GM19193 (cell line): ENCODE results near the gene CFAP20DC.

Source experiments
- POLR2A ChIP-seq: IDR thresholded peaks from 4 replicates; pipeline ENCODE4 v1.6.1; 2011; ENCODE audit not compliant: insufficient read depth, insufficient read length; ENCODE audit errors: extremely low read depth

Gene CFAP20DC

DNA sequence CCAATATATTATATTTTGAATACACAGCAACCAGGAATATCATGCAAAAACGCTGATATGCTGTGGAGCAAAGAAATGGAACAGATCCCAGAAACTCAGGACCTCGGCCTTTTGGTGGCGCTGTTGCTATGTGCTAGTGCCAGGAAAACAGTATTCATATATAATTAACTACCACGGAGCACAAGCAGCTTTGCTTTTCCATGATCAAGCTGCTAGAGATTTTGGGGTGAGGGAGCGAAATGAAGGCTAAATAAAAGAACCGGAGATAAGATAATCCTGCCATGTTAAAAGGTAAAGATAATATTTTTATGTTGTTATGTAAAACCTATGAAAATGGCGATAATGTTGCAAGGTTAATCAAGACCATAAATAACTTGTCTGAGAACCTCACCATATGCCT lies 225.5 kb downstream of the CFAP20DC start:
- no peak for TF ChIP-seq POLR2A

DNA sequence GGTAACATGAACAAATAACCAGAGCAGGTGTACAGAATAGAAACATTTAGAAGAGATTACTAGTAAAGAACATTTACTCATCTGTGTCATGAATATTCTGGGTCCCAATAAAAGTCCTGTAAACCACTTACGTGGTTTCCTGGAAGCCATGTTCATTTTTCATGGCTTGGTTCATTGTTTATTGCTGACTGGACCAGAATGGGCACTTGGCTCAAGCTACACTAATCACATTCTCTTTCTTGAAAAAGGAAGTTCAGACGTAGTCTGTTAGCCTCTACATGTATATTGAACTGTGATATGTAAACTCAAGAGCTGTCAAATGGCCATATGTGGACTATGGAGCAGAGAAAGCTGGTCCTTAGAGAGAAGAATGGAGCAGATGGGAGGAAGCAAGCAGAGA lies 244.9 kb downstream of the CFAP20DC start:
- TF ChIP-seq POLR2A, result no peak

DNA sequence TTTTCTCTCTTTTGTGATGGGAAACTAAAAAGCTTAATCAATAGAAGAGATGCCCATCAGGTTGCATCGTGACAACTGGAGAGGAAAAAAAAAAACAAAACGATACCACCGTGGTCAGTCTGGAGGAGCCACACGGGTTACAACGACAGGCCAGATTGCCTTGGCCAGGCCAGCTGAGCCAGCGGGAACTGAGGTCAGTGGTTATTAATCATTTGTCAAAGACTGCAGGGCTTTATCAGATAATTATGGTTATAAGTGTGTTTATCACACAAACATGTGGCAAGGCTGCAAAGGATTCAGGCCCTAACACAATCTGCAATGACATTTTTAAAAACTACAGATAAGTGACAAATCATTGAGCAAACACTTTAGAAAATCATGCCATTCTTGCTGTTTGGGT lies 248.3 kb downstream of the CFAP20DC start:
- TF ChIP-seq POLR2A, result no peak

DNA sequence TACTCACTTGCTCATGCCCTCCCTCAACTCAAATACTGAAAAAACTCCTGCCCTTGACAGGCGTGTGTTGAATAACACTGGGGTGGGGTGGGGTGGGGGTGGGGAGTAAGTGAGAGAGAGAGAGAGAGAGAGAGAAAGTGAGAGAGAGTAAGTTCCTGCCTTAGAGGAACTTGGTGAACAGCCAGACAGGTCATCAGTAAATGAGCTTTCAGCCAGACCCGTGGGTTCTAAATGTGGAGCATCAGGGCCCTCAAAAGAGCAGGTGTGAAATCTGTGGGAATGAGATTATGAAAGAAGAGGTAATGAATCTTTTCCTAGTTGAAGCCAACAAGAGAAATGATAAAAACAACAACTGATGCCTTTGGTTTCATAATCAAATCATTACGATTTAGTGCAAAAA lies 248.9 kb downstream of the CFAP20DC start:
- TF ChIP-seq POLR2A, result no peak

DNA sequence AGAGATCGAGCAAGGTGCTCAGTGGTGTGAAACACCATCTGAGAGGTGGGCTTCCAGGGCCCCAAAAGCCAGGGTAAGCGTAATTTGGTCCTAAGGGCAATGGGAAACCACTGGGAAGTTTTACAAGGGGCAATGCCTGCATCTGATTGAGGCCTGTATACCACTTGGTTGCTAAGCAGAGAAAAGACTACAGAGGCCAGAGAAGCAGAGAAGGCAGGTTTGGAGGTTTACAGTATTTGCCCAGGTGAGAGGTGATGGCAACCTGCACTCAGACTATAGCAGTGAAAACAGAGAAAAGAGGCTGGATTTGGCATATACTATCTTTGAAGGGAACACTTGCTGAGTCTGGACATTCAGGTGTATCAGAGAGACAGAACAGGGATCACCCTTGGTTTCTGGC lies 249.8 kb downstream of the CFAP20DC start:
- TF ChIP-seq POLR2A, result no peak

DNA sequence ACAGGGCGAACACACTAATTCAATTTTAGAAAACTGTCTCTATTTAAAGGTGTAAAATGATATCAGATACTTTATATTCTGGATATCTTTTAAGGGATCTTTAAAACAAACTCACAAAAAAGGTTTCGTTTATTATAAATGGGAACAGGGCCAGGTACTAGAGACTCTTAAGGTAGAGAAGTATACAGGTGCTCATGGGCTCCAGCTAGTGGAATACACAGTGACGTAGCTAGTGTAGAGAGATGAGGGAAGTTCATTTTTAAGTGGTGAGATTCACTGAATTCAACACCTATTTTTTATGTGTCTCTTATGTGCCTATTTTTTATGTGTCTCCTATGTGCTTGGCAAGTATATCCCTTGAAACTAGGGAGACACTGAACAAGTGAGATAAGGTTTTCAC lies 250.6 kb downstream of the CFAP20DC start:
- no peak for TF ChIP-seq POLR2A

DNA sequence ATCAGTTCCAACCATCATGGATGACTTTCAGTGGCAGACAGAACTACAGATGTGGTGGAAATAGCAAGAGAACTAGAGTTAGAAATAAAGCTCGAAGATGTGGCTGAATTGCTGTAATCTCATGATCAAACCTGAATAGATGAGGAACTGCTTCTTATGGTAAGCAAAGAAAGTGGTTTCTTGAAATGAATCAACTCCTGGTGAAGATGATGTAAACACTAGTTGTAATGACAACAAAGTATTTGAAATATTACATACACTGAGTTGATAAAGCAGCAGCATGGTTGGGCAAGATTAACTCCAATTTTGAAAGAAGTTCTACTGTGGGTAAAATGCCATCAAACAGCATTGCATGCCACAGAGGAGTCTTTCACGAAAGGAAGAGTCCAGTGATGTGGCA lies 251.5 kb downstream of the CFAP20DC start:
- no peak for TF ChIP-seq POLR2A

DNA sequence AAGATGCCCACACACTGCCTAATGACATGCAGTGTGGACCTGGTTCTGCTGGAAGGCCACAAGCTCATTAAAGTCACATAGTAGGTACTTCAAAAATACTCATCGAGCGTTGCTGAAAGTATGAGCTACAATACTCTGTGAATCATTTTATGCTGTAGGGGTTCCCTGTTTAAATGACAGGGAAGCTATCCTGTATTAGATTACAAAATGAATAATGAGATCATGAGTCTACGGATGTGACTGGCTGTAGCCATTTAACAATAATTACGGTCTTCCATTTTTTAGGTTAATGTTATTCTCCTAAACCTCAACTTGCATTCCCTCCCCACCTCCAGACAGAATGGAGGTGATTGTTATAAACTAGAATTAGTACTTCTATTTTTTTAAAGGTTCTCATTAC lies 255.1 kb downstream of the CFAP20DC start:
- no peak for TF ChIP-seq POLR2A

DNA sequence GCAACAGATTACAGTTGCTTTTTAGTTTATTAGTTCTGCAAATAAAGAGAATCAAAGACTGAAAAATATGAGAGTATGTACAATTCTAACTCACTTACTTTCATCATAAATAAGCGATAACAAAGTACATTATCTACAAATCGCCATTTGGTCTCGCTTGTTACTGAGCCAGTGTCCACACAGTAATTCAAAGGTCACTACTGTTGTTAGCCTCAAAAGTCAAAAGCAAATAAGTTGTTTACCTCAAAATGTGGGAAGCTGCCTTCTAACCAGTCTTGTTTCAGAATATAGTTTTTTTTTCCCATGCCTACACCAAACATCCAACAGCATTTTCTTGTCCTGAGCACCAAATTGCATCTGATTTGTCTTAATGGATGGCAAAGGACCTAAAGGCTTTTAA lies 255.9 kb downstream of the CFAP20DC start:
- no peak for TF ChIP-seq POLR2A

DNA sequence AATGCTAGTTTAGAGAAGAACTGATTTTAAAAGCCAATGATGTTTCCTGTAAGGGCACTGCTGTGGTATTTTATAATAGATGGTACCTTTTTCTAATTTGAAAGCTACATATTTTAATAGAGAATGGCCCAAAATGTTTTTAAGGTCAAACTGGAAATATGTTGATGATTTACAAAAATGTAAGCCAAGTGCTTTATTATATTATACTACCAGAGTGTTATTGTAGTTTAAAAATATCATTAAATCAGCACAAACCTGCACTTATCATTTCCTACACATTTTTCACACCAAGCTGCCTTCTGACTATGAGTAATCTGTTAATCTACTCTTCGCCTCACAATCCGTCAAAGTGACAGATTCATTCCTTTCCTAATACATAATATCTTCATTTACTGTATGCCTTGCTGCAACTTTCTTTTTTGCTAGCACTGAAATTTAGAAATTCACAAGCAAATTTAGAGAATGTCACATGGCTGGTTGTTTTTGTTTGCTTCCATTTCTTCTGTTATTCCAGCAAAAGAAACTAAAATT lies 256.8 kb downstream of the CFAP20DC start:
- TF ChIP-seq POLR2A, result no peak

DNA sequence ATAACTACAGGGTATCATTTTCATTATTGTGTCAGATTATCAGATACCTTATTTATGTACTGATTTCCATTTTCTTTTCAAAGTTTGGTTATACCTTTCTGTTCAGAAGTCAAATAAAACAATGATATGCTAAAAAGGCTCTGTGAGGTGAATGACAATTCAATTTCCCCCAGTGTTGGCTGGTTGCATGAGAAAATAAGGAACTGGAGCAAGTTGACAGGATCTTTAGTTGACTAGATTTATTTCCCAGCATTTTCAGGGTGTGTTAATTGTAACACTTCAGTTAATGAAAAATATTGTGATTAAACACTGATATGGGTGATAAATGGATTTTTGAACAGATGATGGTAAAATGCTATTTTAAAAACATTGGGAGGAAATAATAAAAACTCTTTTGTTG lies 260.4 kb downstream of the CFAP20DC start:
- no peak for TF ChIP-seq POLR2A

DNA sequence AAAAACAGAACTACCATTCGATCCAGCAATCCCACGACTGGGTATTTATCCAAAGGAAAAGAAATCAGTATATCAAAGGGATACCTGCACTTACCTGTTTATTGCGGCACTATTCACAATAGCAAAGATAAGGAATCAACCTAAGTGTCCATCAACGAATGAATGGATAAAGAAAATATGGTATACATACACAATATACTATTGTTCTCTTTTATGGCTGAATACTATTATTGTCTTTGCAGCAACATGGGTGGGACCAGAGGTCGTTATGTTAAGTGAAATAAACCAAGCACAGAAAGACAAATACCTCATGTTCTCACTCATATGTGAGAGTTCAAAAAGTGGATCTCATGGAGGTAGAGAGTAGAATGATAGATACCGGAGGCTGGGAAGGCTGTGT lies 264.9 kb downstream of the CFAP20DC start:
- no peak for TF ChIP-seq POLR2A

DNA sequence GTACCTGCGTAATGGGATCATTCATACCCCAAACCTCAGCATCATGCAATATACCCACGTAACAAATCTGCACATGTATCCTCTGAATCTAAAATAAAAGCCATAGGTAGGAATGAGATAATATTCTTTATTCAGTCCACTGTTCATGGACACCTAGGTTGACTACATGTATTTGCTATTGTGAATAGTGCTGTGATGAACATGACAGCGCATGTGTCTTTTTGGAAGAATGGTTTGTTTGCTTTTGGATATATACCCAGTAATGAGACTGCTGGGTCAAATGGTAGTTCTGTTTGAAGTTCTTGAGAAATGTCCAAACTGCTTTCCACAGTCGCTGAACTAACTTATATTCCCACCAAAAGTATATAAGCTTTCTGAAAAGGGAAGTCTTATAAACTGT lies 265.4 kb downstream of the CFAP20DC start:
- no peak for TF ChIP-seq POLR2A

DNA sequence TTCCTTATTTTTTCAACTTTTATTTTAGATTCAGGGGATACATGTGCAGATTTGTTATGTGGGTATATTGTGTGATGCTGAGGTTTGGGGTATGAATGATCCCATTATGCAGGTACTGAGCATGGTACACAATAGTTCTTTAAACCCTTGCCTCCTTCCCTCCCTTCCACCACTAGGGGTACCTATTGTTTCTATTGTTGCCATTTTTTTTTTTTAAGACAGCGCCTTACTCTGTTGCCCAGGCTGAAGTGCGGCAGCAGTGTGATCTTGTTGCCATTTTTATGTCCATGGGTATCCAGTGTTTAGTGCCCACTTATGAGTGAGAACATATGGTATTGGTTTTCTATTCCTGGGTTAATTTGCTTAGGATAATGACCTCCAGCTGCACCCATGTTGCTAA lies 266.0 kb downstream of the CFAP20DC start:
- no peak for TF ChIP-seq POLR2A

DNA sequence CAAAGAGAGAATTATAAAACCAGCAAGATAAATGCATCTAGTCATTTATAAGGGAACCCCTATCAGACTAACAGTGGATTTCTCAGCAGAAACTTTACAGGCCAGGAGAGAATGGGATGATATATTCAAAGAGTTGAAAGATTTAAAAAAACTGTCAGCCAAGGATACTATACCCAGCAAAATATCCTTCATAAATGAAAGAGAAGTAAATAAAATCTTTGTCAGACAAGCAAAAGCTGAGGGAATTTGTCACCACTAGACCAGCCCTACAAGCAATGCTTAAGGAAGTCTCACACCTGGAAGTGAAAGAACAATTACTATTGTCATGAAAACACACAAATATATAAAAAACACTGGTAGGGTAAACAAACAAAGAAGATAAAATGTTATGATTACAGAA lies 269.9 kb downstream of the CFAP20DC start:
- TF ChIP-seq POLR2A, result no peak

DNA sequence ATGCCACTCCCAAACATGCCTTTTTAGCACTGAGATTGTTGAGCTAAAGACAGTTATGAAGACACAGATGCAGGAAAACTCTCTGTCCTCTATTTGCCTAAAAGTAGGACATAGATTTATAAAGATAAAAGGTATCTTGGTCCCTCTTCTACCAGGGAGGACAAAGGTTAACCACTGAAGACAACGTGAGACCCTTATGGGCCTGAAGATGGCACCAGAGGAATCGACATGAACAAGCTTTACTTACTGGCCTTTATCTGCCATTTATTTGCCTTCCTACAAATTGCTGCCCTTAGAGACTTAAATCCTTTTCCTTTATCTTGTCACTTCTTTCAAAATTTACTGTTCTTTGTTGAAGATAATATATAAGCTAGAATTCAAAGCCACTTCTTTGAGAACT lies 273.6 kb downstream of the CFAP20DC start:
- TF ChIP-seq POLR2A, result no peak

DNA sequence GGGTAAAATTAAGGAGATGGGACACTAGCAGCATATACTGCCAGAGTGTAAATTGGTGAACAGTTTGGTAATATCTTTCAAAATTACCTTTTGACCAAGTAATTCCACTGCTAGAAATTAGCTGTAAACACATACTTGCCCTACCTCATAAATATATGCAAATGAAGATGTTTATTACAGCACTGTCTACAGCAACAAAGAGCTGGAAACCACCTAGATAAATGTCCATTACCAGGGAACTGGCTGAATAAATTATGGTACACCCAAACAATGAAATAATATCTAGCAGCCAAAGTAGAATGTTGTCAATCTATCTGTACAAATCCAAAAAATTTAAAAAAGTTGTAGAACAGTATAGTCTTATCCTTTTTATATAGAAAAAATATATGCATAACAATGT lies 277.4 kb downstream of the CFAP20DC start:
- TF ChIP-seq POLR2A, result no peak
